ENCODE data around the gene STK32A. TPM values are rescaled to one million over a fixed set of nuclear protein-coding genes. Genes with fewer than 3 reads are reported as not detected.
A peak's percentile ranks its signal among the peaks of the same experiment; 100 is the strongest.

STK32A gene
- total and polyA plus RNA-seq, 9 of the 15 experiments (the other 6 are each of a cell fraction or from before 2014, with no cell fraction given): not detected

DNA sequence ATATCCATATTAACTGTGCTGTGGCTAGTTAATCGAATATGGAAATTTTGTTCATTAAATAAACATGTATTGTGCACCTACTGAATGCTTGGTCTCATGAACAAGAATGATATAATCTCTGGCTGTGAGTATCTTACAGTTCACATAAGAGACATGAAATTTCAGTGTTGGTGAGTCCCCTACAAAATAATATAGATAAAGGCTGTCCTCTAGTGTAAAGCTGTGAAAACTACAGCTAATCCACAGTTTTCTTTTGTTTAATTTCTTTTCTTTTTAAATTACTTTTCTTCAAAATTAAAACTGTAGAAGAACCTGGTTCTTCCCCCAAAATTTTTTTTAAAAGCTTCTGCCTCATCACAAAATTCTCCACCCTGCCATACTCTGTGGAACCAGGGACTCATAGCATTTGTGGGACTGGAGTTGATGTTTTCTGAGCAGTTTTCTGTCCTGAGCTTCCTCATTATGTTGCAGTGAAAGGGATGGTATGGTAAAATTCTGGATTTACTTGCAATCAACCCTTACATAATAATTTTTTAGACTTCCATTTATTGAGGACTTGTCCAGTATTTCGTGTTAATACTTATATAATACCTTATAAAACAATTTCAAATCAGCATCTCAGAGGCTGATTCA lies 135.0 kb downstream of the STK32A start:
- ChIA-PET CTCF (ENCODE audit: low intra/inter-chr PET ratio) (no interaction called here), POLR2A (interaction anchor here (1.0 kb wide), 1 partner anchor 48 kb away, joined by 3 read pairs; no protein-coding TSS in a partner anchor)
- in situ Hi-C loops (cut with MboI): no loop called here
- no peaks in the 10 kb centered on the region for H3K27me3 ChIP-seq (ENCODE audit: control insufficient read depth in 2 of 2, insufficient read depth in 2 of 2, low read length in 2 of 2)
- intact Hi-C loops (cut with micrococcal nuclease): no loop called here
- DNase-seq (ENCODE audit: extremely low read depth in 1 of 4, low spot score in 3 of 4) (no peak), ATAC-seq (no peak), FAIRE-seq (no peak)
- H3K79me2 ChIP-seq (ENCODE audit: control insufficient read depth, insufficient read depth, low read length): no peaks in the 10 kb centered on the region
- no peaks in the 10 kb centered on the region for H3K4me1 ChIP-seq (replicated peaks in 1 of 2; ENCODE audit: control insufficient read depth in 2 of 2, insufficient read depth in 2 of 2, low read length in 2 of 2)
- H3K9me3 ChIP-seq (replicated peaks; ENCODE audit: control insufficient read depth, insufficient read depth, low read depth, low read length): no peaks in the 10 kb centered on the region
- no peak overlapping the region for H3K9ac ChIP-seq (ENCODE audit: insufficient read depth in 1 of 2, low read depth in 2 of 2, low read length in 2 of 2)
- TF ChIP-seq RAD21 (CRISPR knock-in tag; conservative IDR thresholded peaks at IDR 0.05 in 1 of 2, IDR thresholded peaks at IDR 0.05 in 1 of 2) (peak in 1 of 2 experiments; percentile 29; a peak in 2 of 4 replicates), CTCF (IDR thresholded peaks at IDR 0.05 in 2 of 3, conservative IDR thresholded peaks at IDR 0.05 in 1 of 3; ENCODE audit: insufficient read depth in 2 of 3, low read depth in 1 of 3, low read length in 3 of 3) (peak in 1 of 3 experiments; percentile 9; a peak in 1 of 6 replicates), PATZ1 (CRISPR knock-in tag; IDR thresholded peaks at IDR 0.05; ENCODE audit: borderline replicate concordance) (no peak)
- no peaks in the 10 kb centered on the region for H3K36me3 ChIP-seq (ENCODE audit: control insufficient read depth, insufficient read depth, low read length)
- WGBS (ENCODE audit: insufficient coverage, low coverage, missing lambda C conversion rate): 0% methylated on average over 2 of the region's 2 CpGs
- H3K4me2 ChIP-seq (ENCODE audit: insufficient read depth, low read length): no peak overlapping the region
- no peak overlapping the region for H3K27ac ChIP-seq (ENCODE audit: extremely low read depth, low read depth, low read length)
- H2AFZ ChIP-seq (ENCODE audit: low read depth, low read length): no peak overlapping the region
- H4K20me1 ChIP-seq (replicated peaks; ENCODE audit: control insufficient read depth, insufficient read depth, low read length): no peaks in the 10 kb centered on the region
- H3K9me1 ChIP-seq (ENCODE audit: control insufficient read depth, insufficient read depth, low read length): no peaks in the 10 kb centered on the region
- H3K4me3 ChIP-seq: no peak overlapping the region
- BruUV-seq (replicated peaks): no TSS peak
